Common myeloid progenitor, CD34-positive (primary cell): ENCODE measurements around the gene MKNK1.

Source experiments
- CTCF ChIA-PET: fragments of 350-600 bp; sonication (Branson Sonifier 250); formaldehyde crosslinking; loops from one replicate; lab custom pipeline; 2021; ENCODE audit warnings: antibody characterized with exemption; lab: Charles Lee
- POLR2A ChIA-PET: fragments of 350-600 bp; sonication (Branson Sonifier 250); formaldehyde crosslinking; loops from one replicate; lab custom pipeline; 2021; ENCODE audit warnings: antibody characterized with exemption; lab: Charles Lee
- DNase-seq, 3 donors: peaks; one replicate each; pipeline versions ENCODE4 v3.0.0 to v3.0.0-alpha.2; 2013
- H3K27ac ChIP-seq, 2 experiments: 1 replicate in 1 of 2; 2 replicates in 1 of 2; pipeline ENCODE4 v1.7.0; 2013; ENCODE audit warnings: inconsistent platforms in 2 of 2, low read length in 2 of 2, mild to moderate bottlenecking in 2 of 2, low read depth in 1 of 2, moderate library complexity in 1 of 2; ENCODE audit not compliant: severe bottlenecking in 2 of 2, insufficient read depth in 1 of 2, poor library complexity in 1 of 2
- H3K27me3 ChIP-seq, 5 experiments: replicated peaks in 2 of 5; 1 replicate in 3 of 5; 2 replicates in 2 of 5; pipeline versions ENCODE4 v1.6.1 to v1.7.0; 2013; ENCODE audit warnings: low read length in 4 of 5, mild to moderate bottlenecking in 2 of 5, moderate library complexity in 2 of 5, inconsistent platforms in 1 of 5; ENCODE audit not compliant: insufficient read depth in 5 of 5, control insufficient read depth in 4 of 5
- H3K36me3 ChIP-seq, 4 experiments: 1 replicate in 2 of 4; 2 replicates in 2 of 4; pipeline versions ENCODE4 v1.6.1 to v1.7.0; 2013; ENCODE audit warnings: low read length in 3 of 4, control low read depth in 1 of 4, mild to moderate bottlenecking in 1 of 4; ENCODE audit not compliant: control insufficient read depth in 4 of 4, insufficient read depth in 4 of 4
- H3K4me1 ChIP-seq, 4 experiments: 1 replicate in 3 of 4; 2 replicates in 1 of 4; pipeline versions ENCODE4 v1.6.1 to v1.7.1; 2013; ENCODE audit warnings: low read length in 3 of 4, mild to moderate bottlenecking in 3 of 4, control low read depth in 1 of 4, inconsistent platforms in 1 of 4, moderate library complexity in 1 of 4; ENCODE audit not compliant: control insufficient read depth in 4 of 4, insufficient read depth in 4 of 4; ENCODE audit errors: control extremely low read depth in 1 of 4
- H3K4me3 ChIP-seq, 7 experiments: 1 replicate in 4 of 7; 2 replicates in 3 of 7; pipeline versions ENCODE4 v1.5.1 to v1.7.0; 2013; ENCODE audit warnings: mild to moderate bottlenecking in 7 of 7, low read length in 6 of 7, moderate library complexity in 6 of 7, inconsistent platforms in 2 of 7, low read depth in 2 of 7, control low read depth in 1 of 7; ENCODE audit not compliant: insufficient read depth in 4 of 7, control insufficient read depth in 1 of 7; ENCODE audit errors: extremely low read depth in 1 of 7
- H3K9me3 ChIP-seq, 5 experiments: 1 replicate in 4 of 5; 2 replicates in 1 of 5; pipeline versions ENCODE4 v1.6.1 to v1.7.1; 2013; ENCODE audit warnings: low read length in 4 of 5, mild to moderate bottlenecking in 2 of 5, inconsistent platforms in 1 of 5, low read depth in 1 of 5, moderate library complexity in 1 of 5; ENCODE audit not compliant: control insufficient read depth in 4 of 5, insufficient read depth in 2 of 5; ENCODE audit errors: control extremely low read depth in 1 of 5
- WGBS: methylation state at CpG from one replicate; pipeline ENCODE4 v1.1.5; 2013; ENCODE audit not compliant: insufficient coverage; 5-methylcytosine and 5-hydroxymethylcytosine counted together

The MKNK1 gene

DNA sequence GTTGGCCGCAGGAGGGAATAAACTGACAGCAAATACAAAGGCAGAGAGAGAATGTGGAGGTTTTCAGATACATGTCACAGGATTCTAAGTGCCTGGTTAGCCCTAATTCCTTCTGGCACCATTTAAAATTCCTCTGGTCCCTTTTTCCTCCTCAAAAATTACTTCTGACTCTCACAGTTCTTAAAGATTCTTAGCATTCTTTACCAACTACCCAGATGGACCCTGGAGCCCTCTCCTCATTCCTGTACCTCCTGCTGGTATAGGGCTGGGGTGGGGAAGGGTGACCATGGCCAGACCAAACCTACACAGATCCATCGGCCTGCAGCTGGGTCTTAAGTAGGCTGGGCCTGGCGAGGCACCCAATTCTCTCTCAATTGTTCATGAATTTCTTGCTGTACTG, 7.2 kb downstream of the MKNK1 start:
- Histone ChIP-seq H3K27ac (no peak overlapping the region), H3K4me1 (peaks cover 8 to 45% (median 18%) of the 10 kb centered on the region in 4 experiments)

GRCh38 chr1:46596036-46596435, 8.0 kb downstream of the MKNK1 start:
- Histone ChIP-seq H3K4me3 (no peak overlapping the region), H3K27me3 (no peaks in the 10 kb centered on the region), H3K27ac (no peak overlapping the region), H3K4me1 (peaks cover 8 to 40% (median 18%) of the 10 kb centered on the region in 4 experiments), H3K36me3 (peaks cover 3 to 26% (median 20%) of the 10 kb centered on the region in 4 experiments), H3K9me3 (no peaks in the 10 kb centered on the region)
- ChIA-PET POLR2A (no interaction called here), CTCF (no interaction called here)
- 100% methylated on average over 1 of the region's 1 CpG for WGBS
- no peak for DNase-seq

More for the DNA sequence above, 7.2 kb downstream of the MKNK1 start:
- Histone ChIP-seq H3K9me3 (no peaks in the 10 kb centered on the region), H3K4me3 (no peak overlapping the region), H3K36me3 (peaks cover 0 to 18% (median 13%) of the 10 kb centered on the region in 4 experiments), H3K27me3 (no peaks in the 10 kb centered on the region)
- 100% methylated on average over 3 of the region's 3 CpGs for WGBS
- ChIA-PET CTCF (no interaction called here), POLR2A (no interaction called here)
- DNase-seq: no peak

DNA sequence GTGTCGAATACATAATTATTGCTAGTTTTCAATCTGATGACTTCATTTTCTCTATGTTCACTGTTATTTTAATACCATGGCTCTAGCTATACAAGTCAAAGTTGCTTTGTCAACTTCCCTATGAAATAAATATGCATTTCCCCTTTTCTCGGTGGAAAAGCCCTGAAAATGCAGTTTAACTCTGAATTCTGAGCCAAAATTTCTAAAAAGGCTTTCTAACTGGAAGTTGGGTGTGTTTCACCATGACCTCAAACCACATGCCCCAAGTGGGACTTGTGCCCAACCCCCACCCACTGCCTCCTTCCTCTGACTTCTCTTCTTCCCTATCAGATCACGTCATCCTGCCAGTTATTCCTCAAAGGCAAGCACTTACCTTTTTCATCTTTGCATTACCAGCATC, 8.9 kb downstream of the MKNK1 start:
- WGBS: 0% methylated on average over 1 of the region's 3 CpGs
- no peak overlapping the region for H3K27ac ChIP-seq
- peak; percentile 55 to 73 (median 72) for DNase-seq
- peak overlapping the region in 2 of 7 experiments; percentile 8 to 49 for H3K4me3 ChIP-seq
- POLR2A ChIA-PET: interaction anchor here (0.8 kb wide), 1 partner anchor 19 kb away, joined by 3 read pairs; no protein-coding TSS in a partner anchor
- H3K27me3 ChIP-seq: no peaks in the 10 kb centered on the region
- H3K36me3 ChIP-seq: peaks cover 3 to 33% (median 28%) of the 10 kb centered on the region in 4 experiments
- H3K4me1 ChIP-seq: peaks cover 8 to 33% (median 16%) of the 10 kb centered on the region in 4 experiments
- H3K9me3 ChIP-seq: no peaks in the 10 kb centered on the region
- CTCF ChIA-PET: interaction anchor here (1.2 kb wide), 1 partner anchor 42 kb away, joined by 3 read pairs; no protein-coding TSS in a partner anchor

- ChIA-PET POLR2A (interaction anchor here (0.6 kb wide), 1 partner anchor 83 kb away, joined by 4 read pairs; no protein-coding TSS in a partner anchor), CTCF (no interaction called here)
Measured at GRCh38 chr1:46594063-46594462, 10.0 kb downstream of the MKNK1 start.

GRCh38 chr1:46592823-46593222, 11.2 kb downstream of the MKNK1 start:
- 100% methylated on average over 2 of the region's 4 CpGs for WGBS

More at GRCh38 chr1:46594063-46594462, 10.0 kb downstream of the MKNK1 start:
- 100% methylated on average over 3 of the region's 5 CpGs for WGBS
- Histone ChIP-seq H3K36me3 (peaks cover 12 to 43% (median 34%) of the 10 kb centered on the region in 4 experiments), H3K4me3 (peak overlapping the region in 1 of 7 experiments; percentile 8), H3K27ac (no peak overlapping the region), H3K27me3 (no peaks in the 10 kb centered on the region), H3K9me3 (peaks cover 0 to 6% (median 0%) of the 10 kb centered on the region in 5 experiments), H3K4me1 (peaks cover 8 to 22% (median 15%) of the 10 kb centered on the region in 4 experiments)
- no peak for DNase-seq

GRCh38 chr1:46589529-46589928, 14.5 kb downstream of the MKNK1 start:
- H3K27ac ChIP-seq: no peak overlapping the region
- H3K9me3 ChIP-seq: peaks cover 0 to 8% (median 0%) of the 10 kb centered on the region in 5 experiments
- H3K4me3 ChIP-seq: no peak overlapping the region
- H3K4me1 ChIP-seq: peaks cover 0 to 9% (median 6%) of the 10 kb centered on the region in 4 experiments
- ChIA-PET CTCF (interaction anchor here (0.6 to 3.1 kb wide), 3 partner anchors 8 to 61 kb away, joined by 3 to 16 read pairs (median 3); partner anchors contain the start of gene MKNK1), POLR2A (interaction anchor here (1.2 kb wide), 1 partner anchor 17 kb away, joined by 6 read pairs; no protein-coding TSS in a partner anchor)
- peaks cover 16 to 63% (median 47%) of the 10 kb centered on the region in 4 experiments for H3K36me3 ChIP-seq
- DNase-seq: no peak
- WGBS: 100% methylated on average over 3 of the region's 3 CpGs
- H3K27me3 ChIP-seq: no peaks in the 10 kb centered on the region

More at GRCh38 chr1:46592823-46593222, 11.2 kb downstream of the MKNK1 start:
- peaks cover 0 to 8% (median 0%) of the 10 kb centered on the region in 5 experiments for H3K9me3 ChIP-seq
- H3K4me3 ChIP-seq: no peak overlapping the region
- H3K27ac ChIP-seq: no peak overlapping the region
- ChIA-PET CTCF (no interaction called here), POLR2A (no interaction called here)
- peaks cover 8 to 22% (median 15%) of the 10 kb centered on the region in 4 experiments for H3K4me1 ChIP-seq
- no peaks in the 10 kb centered on the region for H3K27me3 ChIP-seq
- H3K36me3 ChIP-seq: peaks cover 13 to 47% (median 36%) of the 10 kb centered on the region in 4 experiments
- no peak for DNase-seq

DNA sequence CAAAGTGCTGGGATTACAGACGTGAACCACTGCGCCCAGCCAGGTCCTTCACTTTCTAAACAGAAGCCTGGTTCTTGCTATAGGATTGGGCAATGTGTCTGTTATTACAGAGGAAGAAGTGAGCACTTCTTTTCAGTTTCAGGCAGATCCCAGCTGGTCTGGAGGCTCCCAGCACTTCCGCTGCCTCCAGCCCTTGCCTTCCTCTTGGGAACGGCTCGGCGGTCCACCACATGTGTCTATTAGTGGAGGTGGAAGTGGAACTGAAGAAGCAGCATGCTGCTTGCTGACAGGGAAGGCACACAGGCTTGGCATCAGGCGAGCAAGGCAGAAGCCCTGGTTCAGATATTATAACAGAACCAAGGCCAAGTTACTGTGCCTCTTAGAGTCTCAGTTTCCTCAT, 17.0 kb downstream of the MKNK1 start:
- H3K4me1 ChIP-seq: peaks cover 0 to 22% (median 15%) of the 10 kb centered on the region in 4 experiments
- CTCF ChIA-PET: no interaction called here
- 100% methylated on average over 7 of the region's 7 CpGs for WGBS

More for the DNA sequence above, 17.0 kb downstream of the MKNK1 start:
- Histone ChIP-seq H3K36me3 (peaks cover 19 to 68% (median 39%) of the 10 kb centered on the region in 4 experiments), H3K27me3 (no peaks in the 10 kb centered on the region), H3K27ac (no peak overlapping the region), H3K4me3 (no peak overlapping the region), H3K9me3 (peaks cover 0 to 8% (median 0%) of the 10 kb centered on the region in 5 experiments)
- POLR2A ChIA-PET: no interaction called here
- no peak for DNase-seq
